Measurements from ENCODE around the gene SLC9A7.

DNA sequence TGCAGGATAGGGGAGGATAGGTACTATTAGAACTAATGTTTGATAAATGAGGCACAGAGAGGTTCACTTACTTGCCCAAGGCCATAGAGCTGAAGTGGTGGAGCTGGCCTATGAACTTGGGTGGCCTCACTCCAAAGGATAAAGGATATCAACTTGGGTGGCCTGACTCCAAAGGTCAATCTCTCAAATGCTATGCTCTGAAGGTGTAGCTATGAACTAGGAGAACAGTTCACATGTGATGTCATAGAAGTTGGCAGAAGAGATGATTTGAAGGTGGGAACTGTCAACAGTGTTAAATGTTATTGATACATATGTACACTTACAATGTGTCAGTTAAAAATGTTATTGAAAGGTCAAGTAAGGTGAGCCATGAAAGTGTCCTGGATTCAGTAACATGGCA is 191.5 kb downstream of the SLC9A7 start:
- TF ChIP-seq TAF1 (IDR thresholded peaks at IDR 0.05; ENCODE audit: borderline replicate concordance, low read depth, low read length) (no peak), POLR2A (IDR thresholded peaks at IDR 0.05; ENCODE audit: low read depth, low read length) (no peak)
